Neural crest cell (in vitro differentiated cells): Measurements from ENCODE around the gene C9orf40. TPM values are rescaled to one million over a fixed set of nuclear protein-coding genes. Genes with fewer than 3 reads are reported as not detected.

Experiments used
- DNase-seq: peaks from one replicate; pipeline ENCODE4 v3.0.0; 2021; ENCODE audit warnings: low read depth, mixed read lengths, low spot score
- H3K27ac Mint-ChIP-seq: one replicate; pipeline ENCODE4 v1.8.0; 2021; ENCODE audit warnings: mild to moderate bottlenecking, mixed read lengths; ENCODE audit not compliant: unreplicated experiment
- H3K27me3 Mint-ChIP-seq: 2 replicates; pipeline ENCODE4 v1.8.0; 2021; ENCODE audit warnings: low read depth, mild to moderate bottlenecking, mixed read lengths
- H3K36me3 Mint-ChIP-seq: 2 replicates; pipeline ENCODE4 v1.8.0; 2021; ENCODE audit warnings: low read depth, mild to moderate bottlenecking, mixed read lengths
- H3K4me1 Mint-ChIP-seq: 2 replicates; pipeline ENCODE4 v1.8.0; 2021; ENCODE audit warnings: mixed read lengths
- H3K4me3 Mint-ChIP-seq: one replicate; pipeline ENCODE4 v1.8.0; 2021; ENCODE audit warnings: mild to moderate bottlenecking, mixed read lengths
- H3K9me3 Mint-ChIP-seq: 2 replicates; pipeline ENCODE4 v1.8.0; 2021; ENCODE audit warnings: mixed read lengths
- total RNA-seq: library from RNA; stranded (reverse); gene quantifications from 2 replicates; pipeline ENCODE4 v1.2.1, GENCODE V29; 2021
- TF ChIP-seq, protein P1 (sequence below): fragments of 200-600 bp; sonication (generic); conservative IDR thresholded peaks from 2 replicates; pipeline ENCODE4 v1.5.0; 2021; ENCODE audit warnings: antibody characterized with exemption, mild to moderate bottlenecking

Gene C9orf40
- total RNA-seq, 1 donor from 2014 or later = 12.7 TPM

DNA sequence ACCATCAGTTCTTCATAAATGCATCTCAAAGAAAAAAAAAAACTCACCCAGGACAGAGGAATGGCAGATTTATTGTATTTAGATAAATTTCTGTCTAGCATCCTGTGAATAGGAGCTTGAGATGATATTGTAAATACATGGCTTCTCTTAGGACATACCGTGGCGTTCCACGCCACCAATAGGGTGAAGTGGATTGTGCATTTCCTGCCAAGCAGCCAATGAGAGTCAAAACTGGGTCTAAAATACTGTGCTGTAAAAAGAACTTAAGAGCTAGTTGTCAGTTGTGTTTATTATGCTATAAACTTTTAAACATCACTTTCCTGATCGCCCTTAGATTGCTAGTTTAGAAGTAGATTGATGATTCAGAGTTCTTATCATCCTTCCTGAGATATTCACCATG, 44.0 kb downstream of the C9orf40 start:
- Mint-ChIP-seq H3K4me1 (no peaks in the 10 kb centered on the region), H3K4me3 (no peak overlapping the region), H3K27ac (no peak overlapping the region), H3K27me3 (no peaks in the 10 kb centered on the region), H3K36me3 (peaks cover 4% of the 10 kb centered on the region), H3K9me3 (no peaks in the 10 kb centered on the region)
- no peak for DNase-seq
- TF ChIP-seq, protein P1, sequence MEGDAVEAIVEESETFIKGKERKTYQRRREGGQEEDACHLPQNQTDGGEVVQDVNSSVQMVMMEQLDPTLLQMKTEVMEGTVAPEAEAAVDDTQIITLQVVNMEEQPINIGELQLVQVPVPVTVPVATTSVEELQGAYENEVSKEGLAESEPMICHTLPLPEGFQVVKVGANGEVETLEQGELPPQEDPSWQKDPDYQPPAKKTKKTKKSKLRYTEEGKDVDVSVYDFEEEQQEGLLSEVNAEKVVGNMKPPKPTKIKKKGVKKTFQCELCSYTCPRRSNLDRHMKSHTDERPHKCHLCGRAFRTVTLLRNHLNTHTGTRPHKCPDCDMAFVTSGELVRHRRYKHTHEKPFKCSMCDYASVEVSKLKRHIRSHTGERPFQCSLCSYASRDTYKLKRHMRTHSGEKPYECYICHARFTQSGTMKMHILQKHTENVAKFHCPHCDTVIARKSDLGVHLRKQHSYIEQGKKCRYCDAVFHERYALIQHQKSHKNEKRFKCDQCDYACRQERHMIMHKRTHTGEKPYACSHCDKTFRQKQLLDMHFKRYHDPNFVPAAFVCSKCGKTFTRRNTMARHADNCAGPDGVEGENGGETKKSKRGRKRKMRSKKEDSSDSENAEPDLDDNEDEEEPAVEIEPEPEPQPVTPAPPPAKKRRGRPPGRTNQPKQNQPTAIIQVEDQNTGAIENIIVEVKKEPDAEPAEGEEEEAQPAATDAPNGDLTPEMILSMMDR = no peak

DNA sequence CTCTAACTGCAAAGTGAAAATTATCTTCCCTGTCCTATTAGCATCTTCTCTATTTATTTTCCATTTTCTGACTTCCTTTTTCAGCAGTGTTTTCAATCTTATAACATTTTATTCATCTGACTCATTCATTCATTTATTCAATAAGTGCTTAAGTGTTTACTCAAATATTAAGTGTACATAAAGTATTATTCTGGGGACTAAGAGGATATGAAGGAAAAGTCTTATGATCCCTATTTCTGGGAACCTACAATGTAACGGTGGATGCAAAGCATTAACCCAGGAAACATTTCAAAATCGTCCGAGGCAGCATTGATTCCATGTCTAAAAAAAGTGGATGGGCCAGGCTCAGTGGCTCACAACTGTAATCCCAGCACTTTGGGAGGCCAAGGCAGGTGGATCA, 45.6 kb downstream of the C9orf40 start:
- H3K27ac Mint-ChIP-seq = no peak overlapping the region
- no peaks in the 10 kb centered on the region for H3K27me3 Mint-ChIP-seq
- H3K36me3 Mint-ChIP-seq = peaks cover 4% of the 10 kb centered on the region
- TF ChIP-seq, protein P1 = no peak
- H3K4me1 Mint-ChIP-seq = no peaks in the 10 kb centered on the region
- no peak overlapping the region for H3K4me3 Mint-ChIP-seq
- no peaks in the 10 kb centered on the region for H3K9me3 Mint-ChIP-seq
- no peak for DNase-seq

DNA sequence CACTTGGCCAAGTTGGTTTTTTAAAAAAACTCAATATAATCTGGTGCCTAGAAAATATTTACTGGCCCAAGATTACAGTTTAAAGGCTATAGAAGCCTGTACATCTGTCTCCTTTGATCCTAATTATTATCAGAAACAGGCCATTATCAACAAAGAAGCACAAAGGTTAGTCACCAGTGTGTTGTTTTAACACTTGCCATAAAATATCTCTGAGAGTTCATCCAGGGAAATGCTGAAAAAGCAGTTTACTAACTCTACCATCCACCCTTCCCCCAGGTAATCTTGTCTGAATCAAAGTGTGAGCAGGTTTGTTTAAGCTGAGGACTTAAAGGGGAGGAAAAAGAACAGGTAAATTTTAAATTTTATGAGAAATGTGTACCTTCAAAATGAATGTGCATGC, 51.7 kb downstream of the C9orf40 start:
- no peaks in the 10 kb centered on the region for H3K4me1 Mint-ChIP-seq
- H3K27me3 Mint-ChIP-seq = no peaks in the 10 kb centered on the region
- no peaks in the 10 kb centered on the region for H3K36me3 Mint-ChIP-seq
- TF ChIP-seq, protein P1 = no peak
- H3K9me3 Mint-ChIP-seq = no peaks in the 10 kb centered on the region
- H3K4me3 Mint-ChIP-seq = no peak overlapping the region
- DNase-seq = no peak
- no peak overlapping the region for H3K27ac Mint-ChIP-seq

Other genes starting within 250 kb of the C9orf40 start
- gene TRPM6, start 65.0 kb downstream of the C9orf40 start, total RNA-seq = not detected in 2 replicates
- gene CARNMT1, start 75.4 kb upstream of the C9orf40 start, total RNA-seq = 19.6 and 20.1 TPM in 2 replicates
- gene NMRK1, start 135.2 kb upstream of the C9orf40 start, total RNA-seq = 1.2 and 2.3 TPM in 2 replicates
- 4.4 and 5.0 TPM in 2 replicates for gene OSTF1, start 135.6 kb upstream of the C9orf40 start, total RNA-seq